Ovary (tissue), 9 donors: Measurements from ENCODE around the gene BAHCC1. TPM values are rescaled to one million over a fixed set of nuclear protein-coding genes. Genes with fewer than 3 reads are reported as not detected.
"Not testable (repeated sequence)": the region's sequence is repeated elsewhere in the genome, so short reads cannot be mapped to it uniquely, and the experiment has no call there.

Experiments
- DNase-seq, 5 donors: peaks; one replicate each; pipeline ENCODE4 v3.0.0-alpha.2; 2019 to 2020
- H3K27ac ChIP-seq, 2 donors: fragments of 200-600 bp; one replicate each; pipeline versions ENCODE4 v1.5.1 to v1.8.0; 2019 to 2022
- H3K27me3 ChIP-seq: fragments of 200-600 bp; one replicate; pipeline ENCODE4 v1.8.0; 2022
- H3K36me3 ChIP-seq: fragments of 200-600 bp; sonication (generic); one replicate; pipeline ENCODE4 v1.5.1; 2019
- H3K4me1 ChIP-seq: one replicate; pipeline ENCODE4 v1.8.1; 2013; ENCODE audit warnings: mild to moderate bottlenecking, moderate library complexity; ENCODE audit not compliant: insufficient read depth
- H3K4me3 ChIP-seq: fragments of 200-600 bp; sonication (generic); one replicate; pipeline ENCODE4 v1.5.1; 2017
- H3K9me3 ChIP-seq, 2 donors: fragments of 200-600 bp in 1 of 2; sonication (generic) in 1 of 2; one replicate each; pipeline versions ENCODE4 v1.5.1 to v1.8.1; 2013 to 2019; ENCODE audit warnings: mild to moderate bottlenecking in 1 of 2, moderate library complexity in 1 of 2
- CTCF ChIP-seq, 3 donors: fragments of 450-650 bp in 2 of 3; fragments of 200-600 bp in 1 of 3; IDR thresholded peaks; one replicate each; pipeline versions ENCODE4 v1.5.1 to v1.8.0; 2016 to 2022; ENCODE audit warnings: antibody characterized with exemption in 3 of 3, mild to moderate bottlenecking in 1 of 3
- EP300 ChIP-seq: sonication (generic); formaldehyde crosslinking; IDR thresholded peaks from one replicate; pipeline ENCODE4 v1.6.1; 2017; ENCODE audit warnings: antibody characterized with exemption
- POLR2A ChIP-seq: fragments of 450-650 bp; IDR thresholded peaks from one replicate; pipeline ENCODE4 v1.6.1; 2017; ENCODE audit warnings: antibody characterized with exemption, mild to moderate bottlenecking, moderate library complexity
- WGBS, 3 donors: extraction: QIAGEN DNeasy Blood & Tissue Kit in 1 of 3; methylation state at CpG; one replicate each; pipeline versions ENCODE4 v1.1.5 to v1.1.7; 2013 to 2017; 5-methylcytosine and 5-hydroxymethylcytosine counted together
- intact Hi-C, 4 donors: fragments of 100-400 bp; cut with DNase I; formaldehyde crosslinking; loops; one replicate each; pipeline versions ENCODE4 v1.11.0 to v1.15.1; 2022 to 2023
- polyA plus RNA-seq, 2 donors: library from polyadenylated mRNA; stranded (reverse); fragments of 200-250 nt in 1 of 2; fragments of 350-450 nt in 1 of 2; fragmentation: Illumina TruSeq in 1 of 2; extraction: RNeasy Lipid Tissue Mini Kit (QIAGEN cat#74804) in 1 of 2; gene quantifications; one replicate each; pipeline ENCODE4 v1.2.3, GENCODE V29; 2013 to 2014
- total RNA-seq, 7 donors: library from RNA; depleted of rRNA in 2 of 7; stranded (reverse); fragments of >200 nt in 2 of 7; fragmentation: NEBNext Ultra II Directional in 3 of 7; extraction: Animal tissue kit (Norgen Biotek cat#: 25700) in 3 of 7; gene quantifications; one replicate each; pipeline versions ENCODE4 v1.1.0 to v1.2.4, GENCODE V29; 2016 to 2023
- donor health status: DM: no; HTN: no; CAD: no; lungs with moderate emphysema.
- donor health status: DM: no; HTN: no; CAD: no.
- donor health status: Bipolar disorder and iron deficiency.
- donor health status: DM: yes; HTN: yes; CAD: no.
- donor health status: DM: no; HTN: no; CAD: no.
- donor health status: DM: yes; HTN: yes; CAD: no.

Gene BAHCC1
- total and polyA plus RNA-seq, 9 donors, result 1.9 to 31.9 (median 18.4) TPM

DNA sequence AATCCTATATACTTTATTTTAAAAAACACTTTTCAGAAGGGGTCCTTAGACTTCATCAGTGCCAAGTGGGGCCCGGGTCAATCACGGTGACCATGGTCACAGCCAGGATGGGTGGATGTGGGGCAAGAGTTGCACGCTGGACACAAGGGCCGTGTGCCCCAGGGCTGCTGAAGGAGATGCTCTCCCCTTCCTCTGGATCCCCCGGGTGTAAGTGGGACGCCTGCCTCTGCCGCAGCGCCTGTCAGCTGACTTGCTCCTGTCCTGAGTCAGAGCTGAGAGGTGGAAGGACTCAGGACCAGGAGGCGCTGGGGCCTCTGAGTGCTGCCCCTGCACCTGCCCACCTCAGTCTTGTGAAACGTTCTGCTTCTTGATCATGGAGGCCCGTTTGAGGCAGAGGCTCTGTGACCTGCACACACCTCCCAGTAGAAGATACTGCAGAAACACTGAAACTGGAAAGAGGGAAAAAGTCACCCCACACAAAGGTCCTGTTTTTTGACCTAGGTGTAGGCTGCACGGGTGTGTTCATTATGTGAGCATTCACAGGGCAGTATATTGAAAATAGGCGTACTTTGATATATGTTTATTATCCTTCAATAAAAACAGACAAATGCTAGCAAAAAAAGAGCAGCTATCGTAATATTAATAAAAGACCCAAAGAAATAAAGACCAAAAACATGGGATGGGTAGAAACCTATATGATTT, 40.9 kb upstream of the BAHCC1 start:
- no peaks in the 10 kb centered on the region for H3K4me1 ChIP-seq
- DNase-seq, result no peak
- no peak overlapping the region for H3K4me3 ChIP-seq
- no peak for TF ChIP-seq POLR2A
- TF ChIP-seq EP300, result no peak
- TF ChIP-seq CTCF (IDR thresholded peaks at IDR 0.05), result no peak
- WGBS, 3 donors, result 76 to 82% (median 81%) methylated on average over 14 of the region's 14 CpGs
- H3K9me3 ChIP-seq, result no peaks in the 10 kb centered on the region
- no peaks in the 10 kb centered on the region for H3K36me3 ChIP-seq
- H3K27me3 ChIP-seq, result no peaks in the 10 kb centered on the region
- H3K27ac ChIP-seq, result no peak overlapping the region
- intact Hi-C loops, result no loop called here

GRCh38 chr17:81354954-81355347, 40.3 kb upstream of the BAHCC1 start:
- no peaks in the 10 kb centered on the region for H3K36me3 ChIP-seq
- no peak for DNase-seq
- H3K4me3 ChIP-seq, result no peak overlapping the region
- intact Hi-C loops, result no loop called here
- 89 to 93% (median 92%) methylated on average over 9 of the region's 9 CpGs for WGBS, 3 donors
- H3K27me3 ChIP-seq, result no peaks in the 10 kb centered on the region
- H3K4me1 ChIP-seq, result no peaks in the 10 kb centered on the region
- TF ChIP-seq CTCF (IDR thresholded peaks at IDR 0.05), result no peak
- no peak for TF ChIP-seq POLR2A
- TF ChIP-seq EP300, result no peak
- no peak overlapping the region for H3K27ac ChIP-seq
- H3K9me3 ChIP-seq, result no peaks in the 10 kb centered on the region

DNA sequence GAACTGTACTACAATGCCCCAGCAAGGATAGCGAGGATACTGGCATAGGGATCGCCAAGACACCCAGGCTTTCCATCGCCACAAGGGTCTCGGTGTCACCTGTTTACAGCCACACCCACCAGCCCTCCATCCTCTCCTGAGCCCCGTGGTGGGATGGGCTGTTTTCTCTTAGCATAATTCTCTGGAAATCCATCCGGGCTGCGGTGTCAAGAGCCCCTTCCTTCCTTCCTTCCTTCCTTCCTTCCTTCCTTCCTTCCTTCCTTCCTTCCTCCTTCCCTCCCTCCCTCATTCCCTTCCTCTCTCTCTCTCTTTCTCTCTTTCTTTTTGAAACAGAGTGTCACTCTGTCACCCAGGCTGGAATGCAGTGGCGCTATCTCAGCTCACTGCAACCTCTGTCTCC, 36.0 kb upstream of the BAHCC1 start:
- H3K36me3 ChIP-seq, result no peaks in the 10 kb centered on the region
- no peaks in the 10 kb centered on the region for H3K27me3 ChIP-seq
- intact Hi-C loops, result no loop called here
- 84 to 90% (median 85%) methylated on average over 8 of the region's 8 CpGs for WGBS, 3 donors
- H3K27ac ChIP-seq, result no peak overlapping the region
- no peak overlapping the region for H3K4me3 ChIP-seq
- no peaks in the 10 kb centered on the region for H3K4me1 ChIP-seq
- no peak for DNase-seq
- TF ChIP-seq EP300 (no peak), POLR2A (no peak), CTCF (IDR thresholded peaks at IDR 0.05) (no peak)
- H3K9me3 ChIP-seq, result no peaks in the 10 kb centered on the region

DNA sequence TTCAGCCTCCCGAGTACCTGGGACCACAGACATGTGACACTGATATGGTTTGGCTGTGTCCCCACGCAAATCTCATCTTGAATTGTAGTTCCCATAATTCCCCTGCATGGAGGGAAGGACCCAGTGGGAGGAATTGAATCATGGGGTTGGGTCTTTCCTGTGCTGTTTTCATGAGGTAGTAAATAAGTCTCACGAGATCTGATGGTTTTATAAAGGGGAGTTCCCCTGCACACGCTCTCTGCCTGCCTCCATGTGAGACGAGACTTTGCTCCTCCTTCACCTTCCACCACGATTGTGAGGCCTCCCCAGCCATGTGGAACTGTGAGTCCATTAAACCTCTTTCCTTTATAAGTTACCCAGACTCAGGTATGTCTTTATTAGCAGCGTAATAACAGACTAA, 33.3 kb upstream of the BAHCC1 start:
- H3K4me3 ChIP-seq, DNase-seq, H3K36me3 ChIP-seq, H3K27me3 ChIP-seq, H3K9me3 ChIP-seq, intact Hi-C loops, H3K27ac ChIP-seq: not testable (repeated sequence)
- peaks cover 10% of the 10 kb centered on the region for H3K4me1 ChIP-seq
- 78 to 82% (median 82%) methylated on average over 7 of the region's 7 CpGs for WGBS, 3 donors

- 77 to 88% (median 86%) methylated on average over 23 to 26 of the region's 26 CpGs for WGBS, 3 donors
- peaks cover 10% of the 10 kb centered on the region for H3K4me1 ChIP-seq
- no peaks in the 10 kb centered on the region for H3K9me3 ChIP-seq
- DNase-seq, result no peak
- peak overlapping the region in 1 of 2 donors; percentile 22 for H3K27ac ChIP-seq
- intact Hi-C loops, result no loop called here
- no peaks in the 10 kb centered on the region for H3K27me3 ChIP-seq
- no peak for TF ChIP-seq CTCF (IDR thresholded peaks at IDR 0.05)
- TF ChIP-seq EP300, result no peak
- no peak for TF ChIP-seq POLR2A
- H3K36me3 ChIP-seq, result no peaks in the 10 kb centered on the region
- no peak overlapping the region for H3K4me3 ChIP-seq
Measured at GRCh38 chr17:81364278-81365147, 30.7 kb upstream of the BAHCC1 start.
